OCI-LY3 (cell line): ENCODE results near the gene TMEM178B.

Experiments used
- H2AFZ ChIP-seq: fragments of 200-600, 300-600 bp; shearing (Covaris generic); 2 replicates; pipeline ENCODE4 v1.6.0; 2014; ENCODE audit warnings: antibody characterized with exemption, low read depth, low read length
- H3K27ac ChIP-seq: fragments of 200-600, 300-600 bp; sonication (generic); 2 replicates; pipeline ENCODE4 v1.5.1; 2014; ENCODE audit warnings: mild to moderate bottlenecking, low read length, moderate library complexity, mixed read lengths
- H3K27me3 ChIP-seq: fragments of 200-600, 300-600 bp; sonication (generic); 2 replicates; pipeline ENCODE4 v1.6.1; 2014; ENCODE audit warnings: low read depth, low read length, mixed read lengths
- H3K36me3 ChIP-seq: fragments of 200-600, 300-600 bp; sonication (generic); replicated peaks from 2 replicates; pipeline ENCODE3; 2014; ENCODE audit warnings: low read depth, low read length, mixed read lengths
- H3K4me1 ChIP-seq: fragments of 300-600, 200-600 bp; sonication (generic); 2 replicates; pipeline ENCODE4 v1.6.1; 2014; ENCODE audit warnings: low read length, mixed read lengths
- H3K4me2 ChIP-seq: fragments of 200-600, 300-600 bp; sonication (generic); 2 replicates; pipeline ENCODE4 v1.6.1; 2014; ENCODE audit warnings: low read length, mixed read lengths
- H3K4me3 ChIP-seq: fragments of 300-600, 200-600 bp; sonication (generic); 2 replicates; pipeline ENCODE4 v1.5.1; 2014; ENCODE audit warnings: antibody characterized with exemption, mild to moderate bottlenecking, low read length, moderate library complexity
- H3K79me2 ChIP-seq: fragments of 300-600, 200-600 bp; shearing (Covaris generic); 2 replicates; pipeline ENCODE4 v1.6.1; 2014; ENCODE audit warnings: mild to moderate bottlenecking, low read length, mixed read lengths
- H3K9ac ChIP-seq: fragments of 300-600, 200-600 bp; shearing (Covaris generic); 2 replicates; pipeline ENCODE4 v1.6.0; 2014; ENCODE audit warnings: mild to moderate bottlenecking, low read length, moderate library complexity
- H3K9me3 ChIP-seq: fragments of 200-600, 300-600 bp; shearing (Covaris generic); 2 replicates; pipeline ENCODE4 v1.6.1; 2014; ENCODE audit warnings: low read length, mixed read lengths; ENCODE audit not compliant: insufficient read depth
- H4K20me1 ChIP-seq: fragments of 200-600, 300-600 bp; sonication (generic); 2 replicates; pipeline ENCODE4 v1.6.1; 2016; ENCODE audit warnings: low read length, mixed read lengths; ENCODE audit not compliant: insufficient read depth
- EZH2phosphoT487 ChIP-seq: fragments of 200-600 bp; shearing (Covaris generic); IDR thresholded peaks from 2 replicates; pipeline ENCODE4 v1.6.1; 2018; ENCODE audit warnings: antibody characterized with exemption, mixed run types, low read depth
- TF ChIP-seq, protein P1 (sequence below): fragments of 200-600, 300-600 bp; sonication (generic); IDR thresholded peaks from 2 replicates; pipeline ENCODE4 v1.5.1; 2014; ENCODE audit warnings: antibody characterized with exemption, low read length, low read depth

TMEM178B gene

DNA sequence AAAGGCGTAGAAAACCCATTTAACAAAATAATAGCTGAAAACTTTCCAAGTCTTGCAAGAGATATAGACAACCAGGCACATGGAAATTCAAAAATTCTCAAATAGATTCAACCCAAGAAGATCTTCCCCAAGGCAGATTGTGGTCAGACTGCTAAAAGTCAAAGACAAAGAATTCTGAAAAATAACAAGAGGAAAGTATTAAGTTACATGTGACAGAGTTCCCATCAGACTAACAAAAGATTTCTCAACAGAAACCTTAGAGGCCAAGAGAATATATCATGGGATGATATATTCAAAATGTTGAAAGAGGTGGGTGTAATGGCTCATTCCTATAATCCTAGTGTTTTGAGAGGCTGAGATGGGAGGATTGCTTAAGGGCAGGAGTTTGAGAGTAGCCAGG lies 59.8 kb downstream of the TMEM178B start:
- no peaks in the 10 kb centered on the region for H3K79me2 ChIP-seq
- H3K9ac ChIP-seq: no peak overlapping the region
- H3K9me3 ChIP-seq: no peaks in the 10 kb centered on the region
- H3K4me1 ChIP-seq: no peaks in the 10 kb centered on the region
- TF ChIP-seq, protein P1, sequence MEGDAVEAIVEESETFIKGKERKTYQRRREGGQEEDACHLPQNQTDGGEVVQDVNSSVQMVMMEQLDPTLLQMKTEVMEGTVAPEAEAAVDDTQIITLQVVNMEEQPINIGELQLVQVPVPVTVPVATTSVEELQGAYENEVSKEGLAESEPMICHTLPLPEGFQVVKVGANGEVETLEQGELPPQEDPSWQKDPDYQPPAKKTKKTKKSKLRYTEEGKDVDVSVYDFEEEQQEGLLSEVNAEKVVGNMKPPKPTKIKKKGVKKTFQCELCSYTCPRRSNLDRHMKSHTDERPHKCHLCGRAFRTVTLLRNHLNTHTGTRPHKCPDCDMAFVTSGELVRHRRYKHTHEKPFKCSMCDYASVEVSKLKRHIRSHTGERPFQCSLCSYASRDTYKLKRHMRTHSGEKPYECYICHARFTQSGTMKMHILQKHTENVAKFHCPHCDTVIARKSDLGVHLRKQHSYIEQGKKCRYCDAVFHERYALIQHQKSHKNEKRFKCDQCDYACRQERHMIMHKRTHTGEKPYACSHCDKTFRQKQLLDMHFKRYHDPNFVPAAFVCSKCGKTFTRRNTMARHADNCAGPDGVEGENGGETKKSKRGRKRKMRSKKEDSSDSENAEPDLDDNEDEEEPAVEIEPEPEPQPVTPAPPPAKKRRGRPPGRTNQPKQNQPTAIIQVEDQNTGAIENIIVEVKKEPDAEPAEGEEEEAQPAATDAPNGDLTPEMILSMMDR: no peak
- no peak for TF ChIP-seq EZH2phosphoT487
- H2AFZ ChIP-seq: no peak overlapping the region
- H3K27me3 ChIP-seq: no peaks in the 10 kb centered on the region
- no peak overlapping the region for H3K4me2 ChIP-seq
- no peak overlapping the region for H3K4me3 ChIP-seq
- no peak overlapping the region for H3K27ac ChIP-seq
- no peaks in the 10 kb centered on the region for H3K36me3 ChIP-seq
- no peaks in the 10 kb centered on the region for H4K20me1 ChIP-seq

DNA sequence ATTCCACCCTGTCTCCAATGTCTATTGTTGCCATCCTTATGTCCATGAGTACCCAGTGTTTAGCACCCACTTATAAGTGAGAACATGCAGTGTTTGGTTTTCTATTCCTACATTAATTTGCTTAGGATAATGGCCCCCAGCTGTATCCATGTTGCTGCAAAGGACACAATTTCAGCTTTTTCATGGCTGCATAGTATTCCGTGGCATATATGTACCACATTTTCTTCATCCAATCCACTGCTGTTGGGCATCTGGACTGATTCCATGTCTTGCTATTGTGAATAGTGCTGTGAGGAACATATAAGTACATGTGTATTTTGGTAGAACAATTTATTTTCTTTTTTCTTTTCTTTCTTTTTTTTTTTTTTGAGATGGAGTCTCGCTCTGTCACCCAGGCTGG lies 68.2 kb downstream of the TMEM178B start:
- Histone ChIP-seq H4K20me1 (no peaks in the 10 kb centered on the region), H3K27me3 (no peaks in the 10 kb centered on the region), H3K4me1 (no peaks in the 10 kb centered on the region), H3K79me2 (no peaks in the 10 kb centered on the region), H3K9me3 (no peaks in the 10 kb centered on the region), H3K4me2 (no peak overlapping the region), H3K4me3 (no peak overlapping the region), H2AFZ (no peak overlapping the region), H3K27ac (no peak overlapping the region), H3K36me3 (no peaks in the 10 kb centered on the region), H3K9ac (no peak overlapping the region)
- TF ChIP-seq, protein P1: no peak
- TF ChIP-seq EZH2phosphoT487: no peak

GRCh38 chr7:141144921-141145629 lies 71.2 kb downstream of the TMEM178B start:
- H2AFZ ChIP-seq: no peak overlapping the region
- H4K20me1 ChIP-seq: no peaks in the 10 kb centered on the region
- no peaks in the 10 kb centered on the region for H3K79me2 ChIP-seq
- H3K4me1 ChIP-seq: peaks cover 7% of the 10 kb centered on the region; the same call in 1 of the 2 replicates
- no peaks in the 10 kb centered on the region for H3K9me3 ChIP-seq
- H3K36me3 ChIP-seq: no peaks in the 10 kb centered on the region
- H3K4me2 ChIP-seq: no peak overlapping the region
- H3K9ac ChIP-seq: no peak overlapping the region
- no peak overlapping the region for H3K4me3 ChIP-seq
- no peak overlapping the region for H3K27ac ChIP-seq
- no peak for TF ChIP-seq EZH2phosphoT487
- TF ChIP-seq, protein P1: no peak
- H3K27me3 ChIP-seq: no peaks in the 10 kb centered on the region

DNA sequence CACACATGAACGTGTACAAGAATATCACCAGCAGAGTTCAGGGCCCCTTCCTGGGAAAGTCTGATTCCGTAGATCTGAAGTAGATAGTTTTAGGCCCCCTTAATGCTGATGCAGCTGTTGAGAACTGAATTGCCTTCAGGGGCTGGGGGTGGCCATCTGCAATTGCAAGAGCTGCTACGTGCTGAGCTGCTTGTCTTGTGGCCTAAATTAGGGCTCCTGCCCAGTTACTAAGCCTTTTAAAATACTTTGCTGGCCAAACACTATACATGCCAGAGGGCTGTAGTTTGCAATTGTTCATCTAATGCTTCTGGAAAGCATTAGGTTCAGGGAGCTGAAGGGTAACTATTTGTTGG lies 71.7 kb downstream of the TMEM178B start:
- Histone ChIP-seq H3K4me1 (peaks cover 7% of the 10 kb centered on the region; the same call in 1 of the 2 replicates), H2AFZ (no peak overlapping the region), H4K20me1 (no peaks in the 10 kb centered on the region), H3K27me3 (no peaks in the 10 kb centered on the region), H3K79me2 (no peaks in the 10 kb centered on the region), H3K36me3 (no peaks in the 10 kb centered on the region), H3K4me3 (no peak overlapping the region), H3K4me2 (no peak overlapping the region), H3K27ac (no peak overlapping the region), H3K9me3 (no peaks in the 10 kb centered on the region), H3K9ac (no peak overlapping the region)
- TF ChIP-seq EZH2phosphoT487: no peak
- TF ChIP-seq, protein P1: no peak
